GM19240 (cell line): ENCODE data around the gene PARN.
"Not testable (repeated sequence)": the region's sequence is repeated elsewhere in the genome, so short reads cannot be mapped to it uniquely, and the experiment has no call there.

Source experiments
- DNase-seq: peaks from one replicate; pipeline ENCODE4 v3.0.0; 2011; ENCODE audit warnings: low spot score; ENCODE audit not compliant: insufficient read length

PARN gene

DNA sequence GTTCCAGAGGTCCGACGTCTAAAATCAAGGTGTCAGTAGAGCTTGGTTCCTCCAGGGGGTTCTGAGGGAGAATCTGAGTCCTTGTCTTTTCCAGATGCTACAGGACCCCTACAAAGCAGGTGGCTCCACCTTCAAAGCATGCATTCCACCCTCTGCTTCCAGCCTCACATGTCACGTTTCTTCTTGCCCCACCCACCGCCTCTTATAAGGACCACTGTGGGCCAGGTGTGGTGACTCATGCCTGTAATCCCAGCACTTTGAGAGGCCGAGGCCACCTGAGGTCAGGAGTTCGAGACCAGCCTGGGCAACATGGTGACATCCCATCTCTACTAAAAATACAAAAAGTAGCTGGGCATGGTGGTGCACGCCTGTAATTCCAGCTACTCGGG lies 227.1 kb downstream of the PARN start:
- not testable (repeated sequence) for DNase-seq

GRCh38 chr16:14402114-14403000 lies 227.7 kb downstream of the PARN start:
- DNase-seq: not testable (repeated sequence)

- not testable (repeated sequence) for DNase-seq
Measured at GRCh38 chr16:14401711-14402061, 228.4 kb downstream of the PARN start.

DNA sequence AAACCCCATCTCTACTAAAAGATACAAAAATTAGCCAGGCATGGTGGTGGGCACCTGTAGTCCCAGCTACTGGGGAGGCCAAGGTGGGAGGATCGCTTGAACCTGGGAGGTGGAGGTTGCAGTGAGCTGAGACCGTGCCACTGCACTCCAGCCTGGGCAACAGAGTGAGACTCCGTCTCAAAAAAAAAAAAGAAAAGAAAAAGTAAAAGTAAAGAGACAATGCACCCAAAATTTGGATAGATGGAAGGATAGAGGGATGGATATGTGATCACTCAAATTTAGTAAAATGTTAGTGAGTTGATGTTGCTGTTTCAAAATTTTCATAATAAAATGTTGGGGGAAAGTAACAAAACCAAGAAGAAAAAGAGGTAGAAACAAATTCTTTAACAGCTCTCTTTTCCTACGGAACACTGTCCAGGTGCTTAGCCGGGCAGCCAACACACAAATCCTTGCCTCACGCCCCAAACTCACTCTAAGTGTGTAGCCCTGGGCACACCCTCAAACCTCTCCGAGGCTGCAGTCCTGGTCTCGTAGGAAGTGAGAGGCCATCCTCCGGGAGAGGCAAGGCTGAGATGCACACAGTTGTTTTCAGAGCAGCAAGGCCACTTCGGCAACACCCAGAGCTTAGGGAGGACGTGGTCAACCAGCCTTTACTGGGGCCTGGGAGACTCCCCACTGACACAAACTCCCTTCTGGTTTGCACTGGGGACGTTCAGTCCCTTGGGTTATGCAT lies 228.9 kb downstream of the PARN start:
- DNase-seq: not testable (repeated sequence)

GRCh38 chr16:14400285-14400977 lies 229.6 kb downstream of the PARN start:
- no peak for DNase-seq

DNA sequence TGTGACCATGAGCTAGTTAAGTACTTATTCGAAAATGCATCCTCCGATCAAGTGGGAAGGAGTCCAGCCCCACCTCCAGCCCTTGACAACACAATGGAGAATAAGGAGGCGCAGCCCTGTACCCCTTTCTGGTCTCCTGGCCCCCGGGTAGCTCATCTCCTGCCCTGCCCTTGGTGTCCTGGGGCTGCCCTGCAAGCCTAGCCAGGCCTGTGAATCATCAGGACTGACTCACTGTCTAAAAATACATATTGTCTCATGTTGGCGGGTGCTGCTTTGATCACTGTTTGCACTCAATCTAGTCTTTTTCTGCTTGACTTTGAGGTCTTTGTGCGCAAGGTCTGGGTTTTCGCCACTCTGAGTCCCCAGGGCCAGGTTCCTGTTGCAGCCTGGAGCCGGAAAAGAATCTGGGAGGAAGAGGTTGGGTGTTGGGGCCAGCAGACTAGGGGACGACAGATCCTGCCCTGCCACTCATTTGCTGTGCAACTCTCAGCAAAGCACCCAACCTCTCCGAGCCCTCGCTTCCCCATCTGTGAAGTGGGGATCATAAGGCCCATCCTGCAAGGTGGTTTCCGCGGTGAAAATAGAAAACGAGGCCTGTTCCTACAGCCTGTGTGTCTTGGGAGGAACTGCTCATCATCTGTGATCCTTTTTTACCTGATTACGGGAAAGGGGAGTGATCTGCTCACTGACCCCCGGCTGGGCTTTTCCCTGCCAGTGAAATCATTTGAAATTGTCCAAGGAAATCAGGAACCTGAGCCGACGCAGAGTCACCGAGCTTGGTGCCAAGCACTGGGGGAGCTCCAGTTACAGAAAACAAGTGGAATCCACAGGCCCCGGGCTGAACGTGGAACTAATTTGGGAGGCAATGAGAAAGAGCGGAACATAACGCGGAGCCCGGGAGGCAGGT lies 230.4 kb downstream of the PARN start:
- DNase-seq: no peak

- no peak for DNase-seq
Measured at GRCh38 chr16:14398014-14398717, 231.9 kb downstream of the PARN start.

GRCh38 chr16:14395710-14396304 lies 234.3 kb downstream of the PARN start:
- not testable (repeated sequence) for DNase-seq

DNA sequence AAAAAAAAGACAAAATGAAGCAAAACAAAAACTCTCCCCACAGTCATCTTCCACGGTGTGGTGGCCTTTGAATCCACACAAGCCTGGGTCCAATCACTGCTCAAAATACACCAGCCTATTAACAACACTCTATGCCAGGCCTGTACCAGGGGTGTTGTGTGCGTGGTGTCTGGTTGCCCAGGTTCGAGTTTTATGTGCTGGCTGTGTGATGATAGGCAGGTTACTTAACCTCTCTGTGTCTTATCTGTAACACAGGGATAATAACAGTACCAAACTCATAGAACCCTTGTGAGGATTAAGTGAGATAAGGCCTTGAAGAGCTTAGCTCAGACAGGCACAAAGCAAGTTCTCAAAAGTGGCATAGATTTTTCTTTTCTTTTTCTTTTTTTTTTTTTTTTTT lies 235.2 kb downstream of the PARN start:
- no peak for DNase-seq

GRCh38 chr16:14392960-14393359 lies 237.1 kb downstream of the PARN start:
- no peak for DNase-seq

DNA sequence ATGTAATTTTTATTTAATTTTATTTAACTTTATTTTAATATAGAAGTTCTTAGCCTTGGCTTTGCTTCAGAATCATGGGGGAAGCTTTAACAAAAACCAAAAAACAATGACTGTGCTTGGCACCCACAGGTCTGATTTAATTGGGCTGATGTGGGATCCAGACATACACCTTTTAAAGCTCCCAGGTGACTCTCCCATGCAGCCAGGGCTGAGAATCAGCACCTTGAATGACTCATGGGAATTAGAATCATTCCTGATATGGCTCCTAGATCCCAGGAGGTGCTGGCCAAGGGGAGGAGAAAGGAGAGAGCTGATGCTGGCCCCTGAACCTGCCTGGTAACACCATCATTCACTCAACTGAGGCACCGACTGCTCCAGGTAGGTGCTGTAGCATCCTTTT lies 240.7 kb downstream of the PARN start:
- no peak for DNase-seq

DNA sequence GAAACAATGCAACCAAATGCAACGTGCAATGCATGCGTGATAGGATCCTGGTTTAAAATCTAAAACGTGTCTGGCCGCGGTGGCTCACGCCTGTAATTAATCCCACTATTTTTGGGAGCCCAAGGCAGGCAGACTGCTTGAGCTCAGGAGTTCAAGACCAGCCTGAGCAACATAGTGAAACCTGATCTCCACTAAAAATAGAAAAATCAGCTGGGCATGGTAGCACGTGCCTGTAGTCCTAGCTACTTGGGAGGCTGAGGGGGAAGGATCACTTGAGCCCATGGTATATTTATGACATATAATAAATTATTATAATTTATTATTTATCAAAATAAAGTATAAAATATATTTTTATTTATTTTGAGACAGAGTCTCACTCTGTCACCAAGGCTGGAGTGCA lies 241.8 kb downstream of the PARN start:
- no peak for DNase-seq

DNA sequence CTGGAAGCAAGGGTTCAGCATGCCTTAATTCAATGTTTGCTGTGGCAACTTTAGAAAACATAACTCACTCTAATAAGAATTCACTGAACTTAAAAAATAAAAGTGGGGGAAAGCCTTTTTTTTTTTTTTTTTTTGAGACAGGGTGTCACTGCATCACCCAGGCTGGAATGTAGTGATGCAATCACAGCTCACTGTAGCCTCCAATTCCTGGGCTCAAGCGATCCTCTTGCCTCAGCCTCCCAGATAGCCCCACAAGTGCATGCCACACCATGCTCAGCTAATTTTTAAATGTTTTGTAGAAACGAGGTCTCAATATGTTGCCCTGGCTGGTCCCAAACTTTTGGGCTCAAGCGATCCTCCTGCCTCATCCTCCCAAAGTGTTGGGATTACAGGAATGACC lies 243.9 kb downstream of the PARN start:
- DNase-seq: no peak
